HepG2 (cell line): ENCODE measurements around the gene FAHD2A.

Experiments
- MZF1 ChIP-seq: sonication (generic); formaldehyde crosslinking; IDR thresholded peaks from 2 replicates; pipeline ENCODE4 v1.8.1; 2023; ENCODE audit warnings: mild to moderate bottlenecking, missing genetic modification reagents, borderline replicate concordance
- NCOR1 ChIP-seq: fragments of 200-600 bp; sonication (generic); IDR thresholded peaks from 2 replicates; pipeline ENCODE4 v1.7.0; 2017; ENCODE audit warnings: antibody characterized with exemption, low read length, borderline replicate concordance
- TRIM22 ChIP-seq: fragments of 450-650 bp; IDR thresholded peaks from 2 replicates; pipeline ENCODE4 v1.6.1; 2017
- ZBTB8A ChIP-seq: sonication (generic); formaldehyde crosslinking; IDR thresholded peaks from 2 replicates; pipeline ENCODE4 v1.4.0; 2020; ENCODE audit warnings: mild to moderate bottlenecking, low read depth, missing genetic modification reagents, borderline replicate concordance
- ZNF451 ChIP-seq: sonication (generic); formaldehyde crosslinking; IDR thresholded peaks from 2 replicates; pipeline ENCODE4 v1.5.0; 2020; ENCODE audit warnings: mild to moderate bottlenecking, missing genetic modification reagents

- TF ChIP-seq ZNF451 (CRISPR knock-in tag) (no peak), MZF1 (CRISPR knock-in tag) (no peak), TRIM22 (no peak), ZBTB8A (CRISPR knock-in tag) (no peak), NCOR1 (no peak)
Observed at GRCh38 chr2:95383635-95384027, 18.9 kb upstream of the FAHD2A start.
